B cell (primary cell): Measurements from ENCODE around the gene PACRG.

Source experiments
- EZH2 ChIP-seq: IDR thresholded peaks from 2 replicates; pipeline ENCODE4 v1.6.1; 2012; ENCODE audit warnings: borderline replicate concordance, low read depth, mild to moderate bottlenecking, moderate library complexity, low read length; ENCODE audit not compliant: insufficient read depth, poor library complexity, severe bottlenecking
- TF ChIP-seq, protein P1 (sequence below): fragments of 200-600 bp; IDR thresholded peaks from one replicate; pipeline ENCODE4 v1.8.0; 2022; ENCODE audit warnings: antibody characterized with exemption, mild to moderate bottlenecking

GRCh38 chr6:162733489-162733888, 5.7 kb downstream of the PACRG start:
- TF ChIP-seq, protein P1, sequence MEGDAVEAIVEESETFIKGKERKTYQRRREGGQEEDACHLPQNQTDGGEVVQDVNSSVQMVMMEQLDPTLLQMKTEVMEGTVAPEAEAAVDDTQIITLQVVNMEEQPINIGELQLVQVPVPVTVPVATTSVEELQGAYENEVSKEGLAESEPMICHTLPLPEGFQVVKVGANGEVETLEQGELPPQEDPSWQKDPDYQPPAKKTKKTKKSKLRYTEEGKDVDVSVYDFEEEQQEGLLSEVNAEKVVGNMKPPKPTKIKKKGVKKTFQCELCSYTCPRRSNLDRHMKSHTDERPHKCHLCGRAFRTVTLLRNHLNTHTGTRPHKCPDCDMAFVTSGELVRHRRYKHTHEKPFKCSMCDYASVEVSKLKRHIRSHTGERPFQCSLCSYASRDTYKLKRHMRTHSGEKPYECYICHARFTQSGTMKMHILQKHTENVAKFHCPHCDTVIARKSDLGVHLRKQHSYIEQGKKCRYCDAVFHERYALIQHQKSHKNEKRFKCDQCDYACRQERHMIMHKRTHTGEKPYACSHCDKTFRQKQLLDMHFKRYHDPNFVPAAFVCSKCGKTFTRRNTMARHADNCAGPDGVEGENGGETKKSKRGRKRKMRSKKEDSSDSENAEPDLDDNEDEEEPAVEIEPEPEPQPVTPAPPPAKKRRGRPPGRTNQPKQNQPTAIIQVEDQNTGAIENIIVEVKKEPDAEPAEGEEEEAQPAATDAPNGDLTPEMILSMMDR: no peak
- TF ChIP-seq EZH2: no peak
